ENCODE data around the gene NDUFA5. TPM values are rescaled to one million over a fixed set of nuclear protein-coding genes. Genes with fewer than 3 reads are reported as not detected.
"Not testable (repeated sequence)": the region's sequence is repeated elsewhere in the genome, so short reads cannot be mapped to it uniquely, and the experiment has no call there.

Gene NDUFA5
- total RNA-seq, 1 donor from 2014 or later: 322 TPM

GRCh38 chr7:123532343-123532742 is 25.3 kb downstream of the NDUFA5 start:
- ATAC-seq (ENCODE audit: poor library complexity); DNase-seq; intact Hi-C loops (cut with DNase I): not testable (repeated sequence)

DNA sequence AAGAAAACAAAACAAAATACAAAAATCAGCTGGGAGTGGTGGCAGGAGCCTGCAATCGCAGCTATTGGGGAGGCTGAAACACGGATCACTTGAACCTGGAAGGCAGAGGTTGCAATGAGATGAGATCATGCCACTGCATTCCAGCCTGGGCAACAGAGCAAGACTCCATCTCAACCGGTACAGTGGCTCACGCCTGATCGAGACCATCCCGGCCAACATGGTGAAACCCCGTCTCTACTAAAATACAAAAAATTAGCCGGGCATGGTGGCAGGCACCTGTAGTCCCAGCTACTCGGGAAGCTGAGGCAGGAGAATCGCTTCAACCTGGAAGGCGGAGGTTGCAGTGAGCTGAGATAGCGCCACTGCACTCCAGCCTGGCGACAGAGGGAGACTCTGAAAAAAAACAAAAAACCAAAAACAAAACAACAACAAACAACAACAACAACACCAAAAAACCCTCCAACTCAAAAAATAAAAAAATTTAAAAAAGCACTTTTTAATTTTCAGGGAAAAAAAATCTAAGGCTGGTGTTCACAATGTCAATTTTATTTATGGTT is 27.5 kb downstream of the NDUFA5 start:
- intact Hi-C loops (cut with DNase I); DNase-seq; ATAC-seq (ENCODE audit: poor library complexity): not testable (repeated sequence)

- intact Hi-C loops (cut with DNase I): no loop called here
- no peak for ATAC-seq (ENCODE audit: poor library complexity)
- DNase-seq: no peak
These were observed 29.4 kb downstream of the NDUFA5 start for GRCh38 chr7:123528265-123528664.

GRCh38 chr7:123527712-123528225 is 29.8 kb downstream of the NDUFA5 start:
- ATAC-seq (ENCODE audit: poor library complexity); intact Hi-C loops (cut with DNase I); DNase-seq: not testable (repeated sequence)

DNA sequence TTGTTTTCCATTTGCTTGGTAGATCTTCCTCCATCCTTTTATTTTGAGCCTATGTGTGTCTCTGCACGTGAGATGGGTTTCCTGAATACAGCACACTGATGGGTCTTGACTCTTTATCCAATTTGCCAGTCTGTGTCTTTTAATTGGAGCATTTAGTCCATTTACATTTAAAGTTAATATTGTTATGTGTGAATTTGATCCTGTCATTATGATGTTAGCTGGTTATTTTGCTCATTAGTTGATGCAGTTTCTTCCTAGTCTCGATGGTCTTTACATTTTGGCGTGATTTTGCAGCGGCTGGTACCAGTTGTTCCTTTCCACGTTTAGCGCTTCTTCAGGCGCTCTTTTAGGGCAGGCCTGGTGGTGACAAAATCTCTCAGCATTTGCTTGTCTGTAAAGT is 31.1 kb downstream of the NDUFA5 start:
- ATAC-seq (ENCODE audit: poor library complexity); intact Hi-C loops (cut with DNase I); DNase-seq: not testable (repeated sequence)

GRCh38 chr7:123522066-123522465 is 35.6 kb downstream of the NDUFA5 start:
- ATAC-seq (ENCODE audit: poor library complexity): no peak
- intact Hi-C loops (cut with DNase I): no loop called here
- no peak for DNase-seq

- intact Hi-C loops (cut with DNase I): no loop called here
- ATAC-seq (ENCODE audit: poor library complexity) (no peak), DNase-seq (no peak)
These were observed 52.4 kb downstream of the NDUFA5 start for GRCh38 chr7:123505221-123505620.

DNA sequence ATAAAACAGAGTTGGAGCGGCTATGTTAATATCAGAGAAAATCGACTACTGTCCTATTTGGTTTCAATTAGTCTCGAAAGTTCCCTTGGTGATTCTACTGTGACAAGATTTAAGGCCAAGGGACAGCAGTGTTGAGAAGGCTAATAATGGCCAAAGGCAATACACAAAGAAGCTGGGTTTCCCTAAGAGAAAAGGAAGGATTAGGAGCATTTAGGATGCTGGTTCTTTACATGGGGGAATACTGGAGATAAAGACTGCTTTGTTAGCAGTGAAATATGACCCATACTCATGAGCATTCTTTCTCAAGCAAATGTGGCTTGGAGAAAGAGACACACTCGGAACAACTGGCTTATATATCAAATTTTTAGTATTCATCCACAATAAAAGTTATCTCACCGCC is 55.4 kb downstream of the NDUFA5 start:
- intact Hi-C loops (cut with DNase I): no loop called here
- DNase-seq: no peak
- ATAC-seq (ENCODE audit: poor library complexity): no peak

DNA sequence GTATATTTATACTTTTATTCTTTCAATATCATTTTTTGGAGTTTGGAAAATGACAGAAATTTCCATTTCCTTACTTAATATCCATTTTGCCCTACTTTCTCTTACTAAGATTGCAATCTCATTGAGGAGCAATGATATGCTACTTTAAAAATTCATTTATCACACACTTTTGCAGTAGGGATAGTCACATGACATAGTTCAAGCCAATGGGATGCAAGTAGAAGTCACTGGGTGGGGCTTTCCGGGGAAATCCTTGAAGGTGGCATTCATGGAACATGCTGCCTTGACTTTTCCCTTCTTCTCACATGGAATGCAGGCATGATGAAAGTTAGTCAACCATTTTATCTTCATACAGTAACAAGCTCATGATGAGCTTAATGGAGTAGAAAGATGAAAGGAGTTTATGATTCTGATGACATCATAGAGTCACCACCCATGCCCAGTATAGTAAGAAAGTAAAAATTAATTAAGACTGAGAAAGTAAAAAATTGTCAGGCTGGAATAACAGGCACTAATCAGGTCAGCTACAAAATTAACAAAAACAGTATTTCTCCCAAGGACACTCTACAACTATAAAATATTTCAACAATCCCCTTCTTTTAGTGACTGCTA is 56.6 kb downstream of the NDUFA5 start:
- DNase-seq (no peak), ATAC-seq (ENCODE audit: poor library complexity) (no peak)
- intact Hi-C loops (cut with DNase I): no loop called here

- ATAC-seq (ENCODE audit: poor library complexity) (no peak), DNase-seq (no peak)
- intact Hi-C loops (cut with DNase I): no loop called here
These were observed 58.2 kb downstream of the NDUFA5 start for GRCh38 chr7:123499211-123499970.

- ATAC-seq (ENCODE audit: poor library complexity) (no peak), DNase-seq (no peak)
- intact Hi-C loops (cut with DNase I): no loop called here
These were observed 59.0 kb downstream of the NDUFA5 start for GRCh38 chr7:123498601-123499000.

GRCh38 chr7:123498031-123498430 is 59.6 kb downstream of the NDUFA5 start:
- DNase-seq (no peak), ATAC-seq (ENCODE audit: poor library complexity) (no peak)
- intact Hi-C loops (cut with DNase I): no loop called here

DNA sequence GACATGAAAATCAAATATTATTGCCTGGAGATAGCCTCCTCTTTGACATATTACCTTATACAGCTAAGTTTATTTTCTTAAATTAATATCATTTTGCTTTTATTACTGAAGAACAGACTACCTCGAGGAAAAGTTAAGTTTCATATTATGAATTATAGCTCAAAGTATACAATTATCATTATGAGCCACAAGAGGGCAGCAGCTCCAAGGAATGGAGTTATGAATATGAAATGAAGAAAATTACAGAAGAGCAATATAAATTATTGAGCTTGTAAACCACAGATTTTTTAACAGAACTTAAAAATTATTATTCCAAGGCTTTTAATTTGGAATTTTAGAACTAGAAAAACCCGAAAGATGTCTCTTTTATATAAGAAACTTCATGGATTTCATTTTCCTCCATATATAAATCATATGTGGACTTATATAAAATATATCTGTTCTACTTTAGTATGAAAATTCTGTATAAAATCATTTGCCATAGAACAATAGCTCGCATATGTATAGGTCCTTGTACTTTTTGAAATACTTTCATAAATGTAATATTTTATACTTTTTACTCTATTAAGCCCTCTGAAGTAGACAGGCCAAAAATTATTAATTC is 63.3 kb downstream of the NDUFA5 start:
- DNase-seq (no peak), ATAC-seq (ENCODE audit: poor library complexity) (no peak)
- intact Hi-C loops (cut with DNase I): loop anchor here (5.0 kb wide), 1 partner anchor 378 kb away; no protein-coding TSS in a partner anchor

GRCh38 chr7:123492485-123492884 is 65.1 kb downstream of the NDUFA5 start:
- DNase-seq (no peak), ATAC-seq (ENCODE audit: poor library complexity) (no peak)
- intact Hi-C loops (cut with DNase I): loop anchor here (5.0 kb wide), 1 partner anchor 380 kb away; no protein-coding TSS in a partner anchor

Other genes with a start within 250 kb of the NDUFA5 start
- 0.30 TPM for gene IQUB, start 23.2 kb downstream of the NDUFA5 start, total RNA-seq
- gene ASB15, start 44.0 kb upstream of the NDUFA5 start, total RNA-seq: 78.6 TPM
- gene LMOD2, start 98.0 kb upstream of the NDUFA5 start, total RNA-seq: 511 TPM
- 25.7 TPM for gene WASL, start 191.2 kb upstream of the NDUFA5 start, total RNA-seq